MCF 10A (cell line): ENCODE data around the gene SCO1. TPM values are rescaled to one million over a fixed set of nuclear protein-coding genes. Genes with fewer than 3 reads are reported as not detected.

Experiments used
- BruUV-seq: library from RNA; stranded (reverse); fragments of 400-500 nt; replicated peaks from 2 replicates; lab custom pipeline; 2021; lab: Mats Ljungman, UMichigan
- CTCF ChIA-PET: fragments of 300-600 bp; sonication (Branson Sonifier 250); formaldehyde crosslinking; extraction: SDS; loops from one replicate; lab custom pipeline; 2021; ENCODE audit warnings: antibody characterized with exemption, inconsistent platforms; lab: Yijun Ruan, JAX
- POLR2A ChIA-PET: fragments of 300-600, 350-650 bp; sonication (Branson Sonifier 250); formaldehyde crosslinking; extraction: SDS; loops from one replicate; lab custom pipeline; 2020; ENCODE audit warnings: antibody characterized with exemption, inconsistent platforms; lab: Yijun Ruan, JAX
- DNase-seq: peaks from one replicate; pipeline ENCODE4 v3.0.0-alpha.2; 2018; ENCODE audit not compliant: unreplicated experiment
- H3K27ac Mint-ChIP-seq: one replicate; pipeline ENCODE4 v1.8.0; 2022; ENCODE audit warnings: mild to moderate bottlenecking, low read depth, mixed read lengths; ENCODE audit not compliant: unreplicated experiment
- H3K27me3 Mint-ChIP-seq: one replicate; pipeline ENCODE4 v1.8.0; 2022; ENCODE audit warnings: mixed read lengths; ENCODE audit not compliant: insufficient read depth, unreplicated experiment
- H3K36me3 Mint-ChIP-seq: one replicate; pipeline ENCODE4 v1.8.0; 2022; ENCODE audit warnings: mild to moderate bottlenecking, moderate library complexity, mixed read lengths; ENCODE audit not compliant: insufficient read depth, unreplicated experiment
- H3K4me1 Mint-ChIP-seq: one replicate; pipeline ENCODE4 v1.8.0; 2022; ENCODE audit warnings: mixed read lengths; ENCODE audit not compliant: insufficient read depth, unreplicated experiment
- H3K4me3 Mint-ChIP-seq: one replicate; pipeline ENCODE4 v1.8.0; 2022; ENCODE audit warnings: mild to moderate bottlenecking, moderate library complexity, mixed read lengths; ENCODE audit not compliant: unreplicated experiment
- H3K9me3 Mint-ChIP-seq: one replicate; pipeline ENCODE4 v1.8.0; 2022; ENCODE audit warnings: mixed read lengths; ENCODE audit not compliant: unreplicated experiment
- CTCF ChIP-seq: fragments of 200-600 bp; IDR thresholded peaks from one replicate; pipeline ENCODE4 v1.8.0; 2022; ENCODE audit warnings: antibody characterized with exemption, mild to moderate bottlenecking; ENCODE audit not compliant: unreplicated experiment
- intact Hi-C: fragments of 100-400 bp; cut with micrococcal nuclease; formaldehyde crosslinking; loops from 2 replicates; pipeline ENCODE4 v1.14.1; 2022
- total RNA-seq: library from RNA; stranded (reverse); gene quantifications from 2 replicates; pipeline ENCODE4 v1.2.3, GENCODE V29; 2022

The SCO1 gene
- total RNA-seq, 1 experiment from 2014 or later: 55.8 TPM

GRCh38 chr17:10718547-10718946 lies 21.2 kb upstream of the SCO1 start:
- Mint-ChIP-seq H3K27ac (no peak overlapping the region), H3K9me3 (no peaks in the 10 kb centered on the region), H3K4me1 (no peaks in the 10 kb centered on the region), H3K27me3 (no peaks in the 10 kb centered on the region), H3K4me3 (no peak overlapping the region), H3K36me3 (no peaks in the 10 kb centered on the region)
- intact Hi-C loops: no loop called here
- ChIA-PET CTCF (interaction anchor here (0.7 to 3.8 kb wide), 2 partner anchors 19 to 100 kb away, joined by 4 to 29 read pairs; no protein-coding TSS in a partner anchor), POLR2A (interaction anchor here (0.7 kb wide), 1 partner anchor 1361 kb away, joined by 3 read pairs; no protein-coding TSS in a partner anchor)
- DNase-seq: no peak
- no TSS peak for BruUV-seq
- TF ChIP-seq CTCF: no peak

- no TSS peak for BruUV-seq
- ChIA-PET CTCF (interaction anchor here (1.2 kb wide), 1 partner anchor 1253 kb away, joined by 3 read pairs; no protein-coding TSS in a partner anchor), POLR2A (no interaction called here)
- Mint-ChIP-seq H3K27ac (no peak overlapping the region), H3K36me3 (peaks cover 10% of the 10 kb centered on the region), H3K9me3 (no peaks in the 10 kb centered on the region), H3K4me3 (no peak overlapping the region), H3K4me1 (no peaks in the 10 kb centered on the region), H3K27me3 (no peaks in the 10 kb centered on the region)
- TF ChIP-seq CTCF: no peak
- no peak for DNase-seq
- intact Hi-C loops: no loop called here
Measured at GRCh38 chr17:10716218-10716617, 18.9 kb upstream of the SCO1 start.

GRCh38 chr17:10713318-10713717 lies 16.0 kb upstream of the SCO1 start:
- H3K36me3 Mint-ChIP-seq: peaks cover 38% of the 10 kb centered on the region
- no peaks in the 10 kb centered on the region for H3K9me3 Mint-ChIP-seq

GRCh38 chr17:10705727-10706126 lies 8.4 kb upstream of the SCO1 start:
- no peak for TF ChIP-seq CTCF
- Mint-ChIP-seq H3K36me3 (peaks cover 56% of the 10 kb centered on the region), H3K9me3 (no peaks in the 10 kb centered on the region), H3K4me1 (no peaks in the 10 kb centered on the region), H3K27ac (no peak overlapping the region), H3K27me3 (no peaks in the 10 kb centered on the region), H3K4me3 (no peak overlapping the region)
- intact Hi-C loops: no loop called here
- CTCF ChIA-PET: no interaction called here
- POLR2A ChIA-PET: interaction anchor here (0.9 kb wide), 1 partner anchor 9 kb away, joined by 3 read pairs; no protein-coding TSS in a partner anchor
- DNase-seq: no peak
- BruUV-seq: no TSS peak

More at GRCh38 chr17:10713318-10713717, 16.0 kb upstream of the SCO1 start:
- POLR2A ChIA-PET: no interaction called here
- CTCF ChIA-PET: no interaction called here
- H3K4me1 Mint-ChIP-seq: no peaks in the 10 kb centered on the region
- no peak overlapping the region for H3K4me3 Mint-ChIP-seq
- intact Hi-C loops: no loop called here
- no TSS peak for BruUV-seq
- no peak for TF ChIP-seq CTCF
- DNase-seq: no peak
- H3K27ac Mint-ChIP-seq: no peak overlapping the region
- no peaks in the 10 kb centered on the region for H3K27me3 Mint-ChIP-seq
